ENCODE measurements around the gene INPP4B. TPM values are rescaled to one million over a fixed set of nuclear protein-coding genes. Genes with fewer than 3 reads are reported as not detected.

The INPP4B gene
- total RNA-seq, 2 donors from 2014 or later: 8.2 to 16.6 TPM

GRCh38 chr4:142181021-142181420 is 665.1 kb downstream of the INPP4B start:
- H3K27me3 ChIP-seq: no peaks in the 10 kb centered on the region
- H3K27ac ChIP-seq: no peak overlapping the region
- 84 to 88% methylated on average over 3 of the region's 3 CpGs for WGBS, 2 donors
- no peaks in the 10 kb centered on the region for H3K4me1 ChIP-seq
- TF ChIP-seq CTCF (IDR thresholded peaks at IDR 0.05): no peak
- TF ChIP-seq POLR2A (IDR thresholded peaks at IDR 0.05): no peak
- no peak for DNase-seq
- no peak for ATAC-seq
- no peaks in the 10 kb centered on the region for H3K9me3 ChIP-seq
- H3K36me3 ChIP-seq (replicated peaks in 1 of 2; ENCODE audit: insufficient read depth in 1 of 2, low read depth in 2 of 2): no peaks in the 10 kb centered on the region
- no peak overlapping the region for H3K4me3 ChIP-seq
- intact Hi-C loops (cut with DNase I): no loop called here

GRCh38 chr4:142169216-142169615 is 676.9 kb downstream of the INPP4B start:
- no peaks in the 10 kb centered on the region for H3K27me3 ChIP-seq
- intact Hi-C loops (cut with DNase I): no loop called here
- no peaks in the 10 kb centered on the region for H3K36me3 ChIP-seq (replicated peaks in 1 of 2; ENCODE audit: insufficient read depth in 1 of 2, low read depth in 2 of 2)
- H3K4me3 ChIP-seq: no peak overlapping the region
- H3K4me1 ChIP-seq: no peaks in the 10 kb centered on the region
- TF ChIP-seq CTCF (IDR thresholded peaks at IDR 0.05) (no peak), POLR2A (IDR thresholded peaks at IDR 0.05) (no peak)
- no peaks in the 10 kb centered on the region for H3K9me3 ChIP-seq
- no peak for ATAC-seq
- no peak overlapping the region for H3K27ac ChIP-seq
- DNase-seq: no peak

- DNase-seq (no peak), ATAC-seq (no peak)
- 94% methylated on average over 2 of the region's 2 CpGs for WGBS, 2 donors
- H3K36me3 ChIP-seq (replicated peaks in 1 of 2; ENCODE audit: insufficient read depth in 1 of 2, low read depth in 2 of 2): no peaks in the 10 kb centered on the region
- H3K27me3 ChIP-seq: no peaks in the 10 kb centered on the region
- TF ChIP-seq CTCF (IDR thresholded peaks at IDR 0.05): no peak
- TF ChIP-seq POLR2A (IDR thresholded peaks at IDR 0.05): no peak
- no peaks in the 10 kb centered on the region for H3K4me1 ChIP-seq
- no peak overlapping the region for H3K27ac ChIP-seq
- no peak overlapping the region for H3K4me3 ChIP-seq
- no peaks in the 10 kb centered on the region for H3K9me3 ChIP-seq
- intact Hi-C loops (cut with DNase I): no loop called here
Observed at GRCh38 chr4:142168181-142168580, 677.9 kb downstream of the INPP4B start.

GRCh38 chr4:142164767-142165500 is 681.2 kb downstream of the INPP4B start:
- no peaks in the 10 kb centered on the region for H3K36me3 ChIP-seq (replicated peaks in 1 of 2; ENCODE audit: insufficient read depth in 1 of 2, low read depth in 2 of 2)
- no peaks in the 10 kb centered on the region for H3K9me3 ChIP-seq
- H3K27me3 ChIP-seq: no peaks in the 10 kb centered on the region
- no peak for TF ChIP-seq POLR2A (IDR thresholded peaks at IDR 0.05)
- TF ChIP-seq CTCF (IDR thresholded peaks at IDR 0.05): no peak
- no peak for DNase-seq
- H3K4me1 ChIP-seq: no peaks in the 10 kb centered on the region
- ATAC-seq: no peak
- no peak overlapping the region for H3K4me3 ChIP-seq
- intact Hi-C loops (cut with DNase I): no loop called here
- no peak overlapping the region for H3K27ac ChIP-seq
- 83 to 88% methylated on average over 4 of the region's 4 CpGs for WGBS, 2 donors

GRCh38 chr4:142161086-142161485 is 685.0 kb downstream of the INPP4B start:
- ATAC-seq (no peak), DNase-seq (no peak)
- Histone ChIP-seq H3K9me3 (no peaks in the 10 kb centered on the region), H3K4me1 (peaks cover 5% of the 10 kb centered on the region), H3K27ac (no peak overlapping the region), H3K36me3 (replicated peaks in 1 of 2; ENCODE audit: insufficient read depth in 1 of 2, low read depth in 2 of 2) (no peaks in the 10 kb centered on the region), H3K27me3 (no peaks in the 10 kb centered on the region), H3K4me3 (no peak overlapping the region)
- no peak for TF ChIP-seq CTCF (IDR thresholded peaks at IDR 0.05)
- intact Hi-C loops (cut with DNase I): no loop called here
- 92 to 94% methylated on average over 3 of the region's 3 CpGs for WGBS, 2 donors

All from body of pancreas (tissue), 4 donors.